ENCODE results near the gene GDAP1L1. TPM values are rescaled to one million over a fixed set of nuclear protein-coding genes. Genes with fewer than 3 reads are reported as not detected.
A peak's percentile ranks its signal among the peaks of the same experiment; 100 is the strongest.
"Not testable (repeated sequence)": the region's sequence is repeated elsewhere in the genome, so short reads cannot be mapped to it uniquely, and the experiment has no call there.

Gene GDAP1L1
- total RNA-seq, 1 experiment from 2014 or later = not detected

- H3K4me1 ChIP-seq (replicated peaks) = peaks cover 10% of the 10 kb centered on the region
- DNase-seq (ENCODE audit: low read depth in 1 of 2, low spot score in 2 of 2) = peak; percentile 95 to 99
- H3K27ac ChIP-seq = no peak within 1 kb of the TSS
Observed at GRCh38 chr20:44310664-44311639, 63.8 kb downstream of the GDAP1L1 start, which contains the start of gene FITM2. Gene FITM2 (minus strand): TSS chr20:44311202. CDS start chr20:44311148, 54 bp downstream.

DNA sequence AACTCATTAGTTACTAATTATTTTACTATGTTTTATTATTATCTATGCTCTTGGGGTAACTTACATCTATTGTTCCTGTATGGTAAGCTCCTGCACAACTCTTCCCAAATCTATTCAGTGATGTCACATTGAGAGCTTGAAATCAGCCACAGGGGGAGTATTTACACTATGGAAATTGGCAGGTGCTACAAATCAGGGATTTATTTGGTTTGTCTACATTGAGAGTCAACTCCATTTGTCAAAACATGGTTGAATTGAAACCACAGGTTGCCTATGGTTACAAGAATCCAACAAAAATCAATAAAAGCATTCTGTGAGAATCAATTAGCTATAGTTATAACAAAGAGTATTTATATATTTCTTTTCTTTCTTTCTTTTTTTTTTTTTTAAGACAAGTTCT, 67.8 kb downstream of the GDAP1L1 start:
- Histone ChIP-seq H3K4me3 (no peak overlapping the region), H3K36me3 (peaks cover 4% of the 10 kb centered on the region), H3K9me3 (replicated peaks) (no peaks in the 10 kb centered on the region), H3K27me3 (replicated peaks) (no peaks in the 10 kb centered on the region), H3K4me1 (replicated peaks) (peaks cover 7% of the 10 kb centered on the region), H3K27ac (no peak overlapping the region)
- DNase-seq (ENCODE audit: low read depth in 1 of 2, low spot score in 2 of 2) = no peak

More at GRCh38 chr20:44310664-44311639, 63.8 kb downstream of the GDAP1L1 start, which contains the start of gene FITM2:
- H3K36me3 ChIP-seq = peaks cover 4% of the 10 kb centered on the region
- peak within 1 kb of the TSS; percentile 78 for H3K4me3 ChIP-seq
- no peaks in the 10 kb centered on the region for H3K27me3 ChIP-seq (replicated peaks)
- H3K9me3 ChIP-seq (replicated peaks) = no peaks in the 10 kb centered on the region

- no peak for DNase-seq (ENCODE audit: low read depth in 1 of 2, low spot score in 2 of 2)
- Histone ChIP-seq H3K4me3 (no peak overlapping the region), H3K9me3 (replicated peaks) (no peaks in the 10 kb centered on the region; the same call in 1 of the 2 replicates), H3K36me3 (no peaks in the 10 kb centered on the region), H3K4me1 (replicated peaks) (no peaks in the 10 kb centered on the region; the same call in 1 of the 2 replicates), H3K27me3 (replicated peaks) (no peaks in the 10 kb centered on the region), H3K27ac (no peak overlapping the region)
Observed at GRCh38 chr20:44319839-44320422, 72.8 kb downstream of the GDAP1L1 start.

GRCh38 chr20:44324343-44324742, 77.2 kb downstream of the GDAP1L1 start:
- no peaks in the 10 kb centered on the region for H3K36me3 ChIP-seq
- H3K9me3 ChIP-seq (replicated peaks) = no peaks in the 10 kb centered on the region; the same call in 1 of the 2 replicates
- H3K4me1 ChIP-seq (replicated peaks) = no peaks in the 10 kb centered on the region; the same call in 1 of the 2 replicates
- no peak overlapping the region for H3K4me3 ChIP-seq
- H3K27me3 ChIP-seq (replicated peaks) = peaks cover 8% of the 10 kb centered on the region; the same call in 1 of the 2 replicates
- H3K27ac ChIP-seq = no peak overlapping the region
- DNase-seq (ENCODE audit: low read depth in 1 of 2, low spot score in 2 of 2) = no peak

GRCh38 chr20:44326391-44327159, 79.5 kb downstream of the GDAP1L1 start:
- Histone ChIP-seq H3K4me3 (no peak overlapping the region), H3K4me1 (replicated peaks) (no peaks in the 10 kb centered on the region), H3K9me3 (replicated peaks) (no peaks in the 10 kb centered on the region), H3K27ac (no peak overlapping the region), H3K27me3 (replicated peaks) (peaks cover 12% of the 10 kb centered on the region), H3K36me3 (no peaks in the 10 kb centered on the region)
- no peak for DNase-seq (ENCODE audit: low read depth in 1 of 2, low spot score in 2 of 2)

DNA sequence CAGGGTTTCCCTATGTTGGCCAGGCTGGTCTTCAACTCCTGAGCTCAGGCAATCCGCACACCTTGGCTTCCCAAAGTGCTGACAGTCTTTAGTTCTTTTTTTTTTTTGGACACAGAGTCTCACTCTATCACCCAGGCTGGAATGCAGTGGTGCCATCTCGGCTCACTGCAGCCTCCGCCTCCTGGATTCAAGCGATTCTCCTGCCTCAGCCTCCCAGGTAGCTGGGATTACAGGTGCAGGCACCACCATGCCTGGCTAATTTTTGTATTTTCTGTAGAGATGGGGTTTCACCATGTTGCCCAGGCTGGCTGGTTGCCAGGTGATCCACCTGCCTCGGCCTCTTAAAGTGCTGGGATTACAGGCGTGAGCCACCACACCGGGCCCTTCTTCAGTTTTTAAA, 80.6 kb downstream of the GDAP1L1 start:
- H3K9me3 ChIP-seq (replicated peaks); H3K4me1 ChIP-seq (replicated peaks); H3K36me3 ChIP-seq; H3K27ac ChIP-seq; DNase-seq (ENCODE audit: low read depth in 1 of 2, low spot score in 2 of 2); H3K4me3 ChIP-seq: not testable (repeated sequence)
- peaks cover 12% of the 10 kb centered on the region for H3K27me3 ChIP-seq (replicated peaks)

DNA sequence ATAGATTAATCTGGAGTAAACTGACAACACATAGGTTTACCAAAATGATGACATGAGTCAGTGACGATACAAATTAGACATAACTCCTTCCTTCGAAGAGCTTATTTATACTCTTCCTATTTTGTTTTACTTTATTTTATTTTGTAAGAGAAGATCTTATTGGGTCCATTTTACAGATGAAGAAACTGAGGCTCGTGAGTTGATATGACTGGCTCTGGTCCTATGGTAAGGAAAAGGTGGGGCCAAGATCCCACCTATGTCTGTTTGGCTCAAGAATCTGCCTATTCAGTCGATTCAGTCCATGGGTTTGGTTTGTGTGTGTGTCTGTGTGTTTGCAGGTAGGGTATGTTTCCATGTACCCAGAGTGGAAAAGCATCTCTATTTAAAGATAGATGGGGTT, 81.3 kb downstream of the GDAP1L1 start:
- Histone ChIP-seq H3K27ac (no peak overlapping the region), H3K4me1 (replicated peaks) (no peaks in the 10 kb centered on the region), H3K27me3 (replicated peaks) (peaks cover 12% of the 10 kb centered on the region), H3K4me3 (no peak overlapping the region), H3K36me3 (no peaks in the 10 kb centered on the region), H3K9me3 (replicated peaks) (no peaks in the 10 kb centered on the region)
- DNase-seq (ENCODE audit: low read depth in 1 of 2, low spot score in 2 of 2) = no peak

Other genes starting within 250 kb of the GDAP1L1 start
- 19.1 and 21.7 TPM in 2 replicates for gene JPH2, start 60.1 kb upstream of the GDAP1L1 start, total RNA-seq (2014; rRNA removed; shearing (Covaris generic))
- gene OSER1, start 36.5 kb upstream of the GDAP1L1 start, total RNA-seq (2014; rRNA removed; shearing (Covaris generic)) = 33.8 and 58.7 TPM in 2 replicates
- gene FITM2, start 63.9 kb downstream of the GDAP1L1 start, total RNA-seq (2014; rRNA removed; shearing (Covaris generic)) = 4.4 and 6.9 TPM in 2 replicates
- not detected in 2 replicates for gene R3HDML, start 89.7 kb downstream of the GDAP1L1 start, total RNA-seq (2014; rRNA removed; shearing (Covaris generic))
- gene HNF4A, start 108.4 kb downstream of the GDAP1L1 start, total RNA-seq (2014; rRNA removed; shearing (Covaris generic)) = not detected in 2 replicates
- gene TTPAL, start 228.6 kb downstream of the GDAP1L1 start, total RNA-seq (2014; rRNA removed; shearing (Covaris generic)) = 8.8 and 9.1 TPM in 2 replicates

Data from SJSA1 (cell line).